Smooth muscle cell (in vitro differentiated cells): ENCODE results near the gene BAX. TPM values are rescaled to one million over a fixed set of nuclear protein-coding genes. Genes with fewer than 3 reads are reported as not detected.
"Not testable (repeated sequence)": the region's sequence is repeated elsewhere in the genome, so short reads cannot be mapped to it uniquely, and the experiment has no call there.

ENCODE experiments used
- DNase-seq: peaks from one replicate; lab custom pipeline; 2025; ENCODE audit not compliant: unreplicated experiment; lab: John Stamatoyannopoulos, UW
- H2AFZ ChIP-seq: fragments of 200-600 bp; sonication (generic); 2 replicates; pipeline ENCODE4 v1.6.0; 2016; ENCODE audit warnings: antibody characterized with exemption, low read depth, mild to moderate bottlenecking
- H3F3A ChIP-seq: fragments of 200-600 bp; sonication (generic); 2 replicates; pipeline ENCODE4 v1.6.0; 2017; ENCODE audit warnings: antibody characterized with exemption, low read depth
- H3K27ac ChIP-seq: fragments of 200-600 bp; sonication (generic); 2 replicates; pipeline ENCODE4 v1.5.1; 2016; ENCODE audit warnings: low read depth, mild to moderate bottlenecking
- H3K27me3 ChIP-seq: fragments of 200-600 bp; sonication (generic); 2 replicates; pipeline ENCODE4 v1.6.1; 2016; ENCODE audit warnings: low read depth, mild to moderate bottlenecking
- H3K36me3 ChIP-seq: fragments of 200-600 bp; sonication (generic); 2 replicates; pipeline ENCODE4 v1.5.1; 2016; ENCODE audit warnings: low read depth
- H3K4me1 ChIP-seq: fragments of 200-600 bp; sonication (generic); 2 replicates; pipeline ENCODE4 v1.5.1; 2016; ENCODE audit warnings: low read depth
- H3K4me2 ChIP-seq: fragments of 200-600 bp; sonication (generic); 2 replicates; pipeline ENCODE4 v1.6.0; 2016; ENCODE audit warnings: mild to moderate bottlenecking
- H3K4me3 ChIP-seq: fragments of 200-600 bp; sonication (generic); 2 replicates; pipeline ENCODE4 v1.5.1; 2016; ENCODE audit warnings: mild to moderate bottlenecking
- H3K79me2 ChIP-seq: fragments of 200-600 bp; sonication (generic); 2 replicates; pipeline ENCODE4 v1.6.0; 2016; ENCODE audit warnings: low read depth, mild to moderate bottlenecking
- H3K9ac ChIP-seq: fragments of 200-600 bp; sonication (generic); 2 replicates; pipeline ENCODE4 v1.6.0; 2016; ENCODE audit warnings: low read depth
- H3K9me3 ChIP-seq: fragments of 200-600 bp; sonication (generic); replicated peaks from 2 replicates; pipeline ENCODE4 v1.5.1; 2016; ENCODE audit warnings: low read depth
- H4K20me1 ChIP-seq: fragments of 200-600 bp; sonication (generic); 2 replicates; pipeline ENCODE4 v1.6.0; 2016; ENCODE audit warnings: low read depth
- CTCF ChIP-seq: fragments of 200-600 bp; sonication (generic); IDR thresholded peaks from 2 replicates; pipeline ENCODE4 v1.5.1; 2017; ENCODE audit warnings: borderline replicate concordance, mild to moderate bottlenecking, antibody characterized with exemption; ENCODE audit not compliant: insufficient read depth, poor library complexity, severe bottlenecking
- WGBS: methylation state at CpG from one replicate; pipeline ENCODE4 v1.1.7; 2016; ENCODE audit warnings: low lambda C conversion rate; 5-methylcytosine and 5-hydroxymethylcytosine counted together
- polyA plus RNA-seq: library from polyadenylated mRNA; unstranded; fragments of >200 nt; fragmentation: Nextera tagmentation; extraction: Ambion mirVana; gene quantifications from 2 replicates; pipeline ENCODE4 v1.2.1, GENCODE V29; 2016
- total RNA-seq: library from RNA; depleted of rRNA; stranded (reverse); fragments of >200 nt; gene quantifications from 2 replicates; pipeline ENCODE4 v1.2.3, GENCODE V29; 2014

The BAX gene
- total RNA-seq (42.8 and 124 TPM in 2 replicates), polyA plus RNA-seq (153 and 185 TPM in 2 replicates)

GRCh38 chr19:48954595-48955307 is at the start of gene BAX:
Gene BAX (plus strand): TSS chr19:48954875. CDS start chr19:48954929, 54 bp downstream.
- Histone ChIP-seq H3K4me3 (peak within 1 kb of the TSS; percentile 82), H3F3A (peaks cover 3% of the 10 kb centered on the region), H4K20me1 (no peaks in the 10 kb centered on the region), H3K79me2 (peaks cover 33% of the 10 kb centered on the region), H3K9ac (peak within 1 kb of the TSS; percentile 97), H3K27ac (peak within 1 kb of the TSS; percentile 95), H3K27me3 (no peaks in the 10 kb centered on the region), H3K36me3 (no peaks in the 10 kb centered on the region), H3K4me2 (peak within 1 kb of the TSS; percentile 96), H3K4me1 (peaks cover 7% of the 10 kb centered on the region), H3K9me3 (no peaks in the 10 kb centered on the region), H2AFZ (no peak within 1 kb of the TSS)
- under 1% methylated on average over 48 of the region's 71 CpGs for WGBS
- no peak for TF ChIP-seq CTCF
- peak; percentile 61 for DNase-seq

GRCh38 chr19:48905664-48906063 is 49.0 kb upstream of the BAX start:
- no peak overlapping the region for H2AFZ ChIP-seq
- no peak overlapping the region for H3K27ac ChIP-seq
- no peak for DNase-seq
- H3F3A ChIP-seq, result no peaks in the 10 kb centered on the region
- H3K9me3 ChIP-seq, result no peaks in the 10 kb centered on the region
- no peak for TF ChIP-seq CTCF
- peaks cover 30% of the 10 kb centered on the region for H3K79me2 ChIP-seq
- peaks cover 10% of the 10 kb centered on the region for H4K20me1 ChIP-seq
- H3K4me1 ChIP-seq, result peaks cover 4% of the 10 kb centered on the region
- 91% methylated on average over 14 of the region's 14 CpGs for WGBS
- no peak overlapping the region for H3K4me2 ChIP-seq
- H3K36me3 ChIP-seq, result peaks cover 2% of the 10 kb centered on the region
- H3K4me3 ChIP-seq, result no peak overlapping the region
- H3K9ac ChIP-seq, result no peak overlapping the region
- no peaks in the 10 kb centered on the region for H3K27me3 ChIP-seq

- Histone ChIP-seq H3K9ac (no peak overlapping the region), H3K27ac (no peak overlapping the region), H3K4me1 (no peaks in the 10 kb centered on the region), H3K9me3 (no peaks in the 10 kb centered on the region), H3K79me2 (peaks cover 24% of the 10 kb centered on the region), H3K36me3 (peaks cover 7% of the 10 kb centered on the region), H3F3A (no peaks in the 10 kb centered on the region), H3K27me3 (no peaks in the 10 kb centered on the region), H2AFZ (no peak overlapping the region), H4K20me1 (peaks cover 10% of the 10 kb centered on the region), H3K4me2 (no peak overlapping the region), H3K4me3 (no peak overlapping the region)
- no peak for TF ChIP-seq CTCF
- DNase-seq, result no peak
- WGBS, result 99% methylated on average over 10 of the region's 10 CpGs
Measured at GRCh38 chr19:48906324-48906723, 48.4 kb upstream of the BAX start.

GRCh38 chr19:48907671-48908070 is 47.0 kb upstream of the BAX start:
- no peaks in the 10 kb centered on the region for H3K4me1 ChIP-seq
- H3K36me3 ChIP-seq, result peaks cover 7% of the 10 kb centered on the region
- no peak overlapping the region for H3K4me3 ChIP-seq
- no peaks in the 10 kb centered on the region for H3K27me3 ChIP-seq
- peaks cover 7% of the 10 kb centered on the region for H4K20me1 ChIP-seq
- no peaks in the 10 kb centered on the region for H3K9me3 ChIP-seq
- DNase-seq, result no peak
- H3K27ac ChIP-seq, result no peak overlapping the region
- H2AFZ ChIP-seq, result no peak overlapping the region
- no peak for TF ChIP-seq CTCF
- H3F3A ChIP-seq, result no peaks in the 10 kb centered on the region
- no peak overlapping the region for H3K9ac ChIP-seq
- peaks cover 10% of the 10 kb centered on the region for H3K79me2 ChIP-seq
- no peak overlapping the region for H3K4me2 ChIP-seq
- 96% methylated on average over 14 of the region's 14 CpGs for whole genome bisulfite sequencing

GRCh38 chr19:48909424-48910077 is 45.1 kb upstream of the BAX start:
- not testable (repeated sequence) for H3K27me3 ChIP-seq, H3K36me3 ChIP-seq, H4K20me1 ChIP-seq, H3K79me2 ChIP-seq, H3K4me3 ChIP-seq, H3K9ac ChIP-seq, H2AFZ ChIP-seq, H3K27ac ChIP-seq, DNase-seq, H3F3A ChIP-seq, H3K4me2 ChIP-seq, H3K4me1 ChIP-seq, H3K9me3 ChIP-seq
- WGBS, result 98% methylated on average over 11 of the region's 11 CpGs
